Osteoblast (primary cell): Measurements from ENCODE around the gene LXN. TPM values are rescaled to one million over a fixed set of nuclear protein-coding genes. Genes with fewer than 3 reads are reported as not detected.
A peak's percentile ranks its signal among the peaks of the same experiment; 100 is the strongest.

Source experiments
- DNase-seq: peaks from one replicate; pipeline ENCODE4 v3.0.0; 2011; ENCODE audit warnings: low spot score, mixed read lengths; ENCODE audit not compliant: insufficient read length; ENCODE audit errors: missing footprints
- H2AFZ ChIP-seq: 2 replicates; pipeline ENCODE4 v1.6.0; 2011; ENCODE audit warnings: mild to moderate bottlenecking, low read length
- H3K27ac ChIP-seq: 2 replicates; pipeline ENCODE4 v1.5.1; 2011; ENCODE audit warnings: mild to moderate bottlenecking, low read depth, low read length, moderate library complexity
- H3K27me3 ChIP-seq: 2 replicates; pipeline ENCODE4 v1.6.0; 2012; ENCODE audit warnings: mild to moderate bottlenecking, control low read depth, inconsistent platforms, low read length, moderate library complexity; ENCODE audit not compliant: insufficient read depth
- H3K36me3 ChIP-seq: 2 replicates; pipeline ENCODE4 v1.5.1; 2011; ENCODE audit warnings: mild to moderate bottlenecking, low read length, control low read depth, moderate library complexity; ENCODE audit not compliant: insufficient read depth
- H3K4me1 ChIP-seq: 2 replicates; pipeline ENCODE4 v1.5.1; 2011; ENCODE audit warnings: mild to moderate bottlenecking, low read length, control low read depth, moderate library complexity; ENCODE audit not compliant: insufficient read depth
- H3K4me2 ChIP-seq: 2 replicates; pipeline ENCODE4 v1.6.0; 2011; ENCODE audit warnings: mild to moderate bottlenecking, low read length; ENCODE audit not compliant: insufficient read depth
- H3K4me3 ChIP-seq: fragments of 200-600 bp; sonication (generic); 3 replicates; pipeline ENCODE4 v1.5.1; 2012; ENCODE audit warnings: mild to moderate bottlenecking, low read length, inconsistent platforms; ENCODE audit not compliant: insufficient read depth
- H3K79me2 ChIP-seq: 2 replicates; pipeline ENCODE4 v1.6.0; 2012; ENCODE audit warnings: mild to moderate bottlenecking, low read length, control low read depth, inconsistent platforms; ENCODE audit not compliant: insufficient read depth
- H3K9me3 ChIP-seq: 2 replicates; pipeline ENCODE4 v1.5.1; 2011; ENCODE audit warnings: low read depth, low read length, control low read depth
- H4K20me1 ChIP-seq: 2 replicates; pipeline ENCODE4 v1.6.0; 2012; ENCODE audit warnings: mild to moderate bottlenecking, low read length, control low read depth; ENCODE audit not compliant: insufficient read depth
- total RNA-seq: library from RNA; depleted of rRNA; stranded (reverse); fragments of >200 nt; gene quantifications from 2 replicates; pipeline ENCODE4 v1.2.3, GENCODE V29; 2012
- TF ChIP-seq, protein P1 (sequence below): IDR thresholded peaks from 2 replicates; pipeline ENCODE4 v1.5.1; 2011; ENCODE audit warnings: mild to moderate bottlenecking, low read depth, low read length, moderate library complexity; ENCODE audit errors: extremely low read depth

The LXN gene
- total RNA-seq, 1 donor, result 114 TPM

DNA sequence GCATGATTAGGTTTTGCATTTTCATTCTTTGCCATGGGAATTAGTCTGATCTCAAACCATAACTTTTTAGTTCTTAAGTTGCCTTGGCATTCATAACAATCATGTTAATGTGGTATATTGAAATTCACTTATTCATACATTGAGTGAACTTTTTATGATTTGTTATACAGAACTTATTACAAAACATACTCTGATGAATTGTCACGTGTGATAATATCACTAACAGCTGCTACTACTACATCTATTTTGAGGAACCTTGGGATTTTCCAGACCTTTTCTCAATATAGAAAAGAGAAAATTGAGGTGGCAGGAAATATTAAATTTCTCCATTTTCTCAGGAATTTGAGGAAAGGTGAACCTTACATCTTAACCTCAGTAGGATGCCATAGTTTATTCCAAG, 9.2 kb downstream of the LXN start:
- no peak overlapping the region for H3K27ac ChIP-seq
- TF ChIP-seq, protein P1, sequence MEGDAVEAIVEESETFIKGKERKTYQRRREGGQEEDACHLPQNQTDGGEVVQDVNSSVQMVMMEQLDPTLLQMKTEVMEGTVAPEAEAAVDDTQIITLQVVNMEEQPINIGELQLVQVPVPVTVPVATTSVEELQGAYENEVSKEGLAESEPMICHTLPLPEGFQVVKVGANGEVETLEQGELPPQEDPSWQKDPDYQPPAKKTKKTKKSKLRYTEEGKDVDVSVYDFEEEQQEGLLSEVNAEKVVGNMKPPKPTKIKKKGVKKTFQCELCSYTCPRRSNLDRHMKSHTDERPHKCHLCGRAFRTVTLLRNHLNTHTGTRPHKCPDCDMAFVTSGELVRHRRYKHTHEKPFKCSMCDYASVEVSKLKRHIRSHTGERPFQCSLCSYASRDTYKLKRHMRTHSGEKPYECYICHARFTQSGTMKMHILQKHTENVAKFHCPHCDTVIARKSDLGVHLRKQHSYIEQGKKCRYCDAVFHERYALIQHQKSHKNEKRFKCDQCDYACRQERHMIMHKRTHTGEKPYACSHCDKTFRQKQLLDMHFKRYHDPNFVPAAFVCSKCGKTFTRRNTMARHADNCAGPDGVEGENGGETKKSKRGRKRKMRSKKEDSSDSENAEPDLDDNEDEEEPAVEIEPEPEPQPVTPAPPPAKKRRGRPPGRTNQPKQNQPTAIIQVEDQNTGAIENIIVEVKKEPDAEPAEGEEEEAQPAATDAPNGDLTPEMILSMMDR, result no peak
- H3K27me3 ChIP-seq, result no peaks in the 10 kb centered on the region
- no peak for DNase-seq
- H3K36me3 ChIP-seq, result peaks cover 90% of the 10 kb centered on the region
- H2AFZ ChIP-seq, result no peak overlapping the region
- H3K9me3 ChIP-seq, result no peaks in the 10 kb centered on the region
- no peak overlapping the region for H3K4me3 ChIP-seq
- peaks cover 5% of the 10 kb centered on the region for H4K20me1 ChIP-seq
- no peak overlapping the region for H3K4me2 ChIP-seq
- H3K79me2 ChIP-seq, result peaks cover 14% of the 10 kb centered on the region
- peaks cover 14% of the 10 kb centered on the region for H3K4me1 ChIP-seq

GRCh38 chr3:158660711-158661110, 11.7 kb downstream of the LXN start:
- no peak for DNase-seq
- Histone ChIP-seq H3K4me3 (no peak overlapping the region), H3K9me3 (no peaks in the 10 kb centered on the region), H2AFZ (no peak overlapping the region), H3K27me3 (no peaks in the 10 kb centered on the region), H3K27ac (no peak overlapping the region), H3K4me1 (peaks cover 4% of the 10 kb centered on the region), H3K4me2 (no peak overlapping the region), H4K20me1 (no peaks in the 10 kb centered on the region), H3K79me2 (peaks cover 4% of the 10 kb centered on the region), H3K36me3 (peaks cover 77% of the 10 kb centered on the region)
- TF ChIP-seq, protein P1, result no peak

DNA sequence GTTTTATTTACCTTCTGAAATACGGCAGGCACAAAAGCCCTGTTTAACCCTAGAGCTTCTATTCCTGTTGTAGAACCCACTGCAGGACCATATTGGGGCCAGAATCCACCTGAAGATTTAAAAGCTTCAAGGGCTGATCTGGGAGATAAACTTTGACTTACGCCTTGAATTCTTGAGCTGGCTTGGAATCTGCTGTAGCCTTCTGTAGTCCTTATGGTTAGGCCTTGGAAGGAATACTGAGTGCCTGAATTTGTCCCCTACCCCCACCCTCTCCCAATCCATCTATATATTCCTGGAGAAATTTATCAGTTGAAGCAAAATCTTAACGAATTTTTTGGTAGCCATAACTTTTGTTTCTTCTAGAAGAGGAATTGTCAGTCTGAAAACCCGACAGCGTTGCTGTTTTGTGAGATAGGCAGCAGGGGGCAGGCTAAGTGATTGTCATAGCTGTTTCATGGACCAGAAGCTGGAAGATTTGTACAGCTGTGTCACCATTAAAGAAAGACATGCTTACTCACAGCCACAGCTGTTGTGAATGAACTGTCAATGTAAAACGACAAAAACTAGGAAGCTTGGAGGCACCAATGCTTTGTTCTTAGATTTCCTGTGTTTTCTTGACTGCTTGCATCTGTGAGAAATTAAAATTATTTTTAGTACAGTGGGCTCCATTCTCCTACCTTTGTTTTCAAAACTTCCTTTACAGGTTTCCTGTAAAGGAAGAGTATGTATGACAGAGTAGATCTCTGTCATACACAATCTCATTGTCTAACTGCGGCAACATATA, 12.8 kb downstream of the LXN start:
- Histone ChIP-seq H3K4me3 (no peak overlapping the region), H3K27me3 (no peaks in the 10 kb centered on the region), H3K79me2 (peaks cover 4% of the 10 kb centered on the region), H3K36me3 (peaks cover 76% of the 10 kb centered on the region), H4K20me1 (no peaks in the 10 kb centered on the region), H2AFZ (no peak overlapping the region), H3K4me2 (no peak overlapping the region), H3K27ac (no peak overlapping the region), H3K4me1 (peaks cover 4% of the 10 kb centered on the region), H3K9me3 (no peaks in the 10 kb centered on the region)
- TF ChIP-seq, protein P1, result peak; percentile 88
- DNase-seq, result no peak

GRCh38 chr3:158658889-158659288, 13.6 kb downstream of the LXN start:
- Histone ChIP-seq H3K4me2 (no peak overlapping the region), H3K27me3 (no peaks in the 10 kb centered on the region), H3K4me3 (no peak overlapping the region), H3K9me3 (no peaks in the 10 kb centered on the region), H4K20me1 (no peaks in the 10 kb centered on the region), H3K79me2 (no peaks in the 10 kb centered on the region), H2AFZ (no peak overlapping the region), H3K27ac (no peak overlapping the region), H3K36me3 (peaks cover 76% of the 10 kb centered on the region), H3K4me1 (peaks cover 4% of the 10 kb centered on the region)
- no peak for DNase-seq
- TF ChIP-seq, protein P1, result no peak
